ENCODE data around the gene CAMTA1. TPM values are rescaled to one million over a fixed set of nuclear protein-coding genes. Genes with fewer than 3 reads are reported as not detected.

The CAMTA1 gene
- total and polyA plus RNA-seq, 12 donors: 123 to 265 (median 142) TPM

- H3K36me3 ChIP-seq: no peaks in the 10 kb centered on the region
- ATAC-seq (no peak), DNase-seq (no peak)
- H3K27me3 ChIP-seq: peaks cover 0 to 7% (median 0%) of the 10 kb centered on the region in 7 donors
- H3K4me1 ChIP-seq: peaks cover 0 to 25% (median 12%) of the 10 kb centered on the region in 9 donors
- intact Hi-C loops (cut with DNase I): no loop called here
- H3K9me3 ChIP-seq: no peaks in the 10 kb centered on the region
- no peak overlapping the region for H3K27ac ChIP-seq
- no peak overlapping the region for H3K4me3 ChIP-seq
- WGBS, 2 donors: 81 to 82% methylated on average over 12 of the region's 12 CpGs
- TF ChIP-seq, protein P1, sequence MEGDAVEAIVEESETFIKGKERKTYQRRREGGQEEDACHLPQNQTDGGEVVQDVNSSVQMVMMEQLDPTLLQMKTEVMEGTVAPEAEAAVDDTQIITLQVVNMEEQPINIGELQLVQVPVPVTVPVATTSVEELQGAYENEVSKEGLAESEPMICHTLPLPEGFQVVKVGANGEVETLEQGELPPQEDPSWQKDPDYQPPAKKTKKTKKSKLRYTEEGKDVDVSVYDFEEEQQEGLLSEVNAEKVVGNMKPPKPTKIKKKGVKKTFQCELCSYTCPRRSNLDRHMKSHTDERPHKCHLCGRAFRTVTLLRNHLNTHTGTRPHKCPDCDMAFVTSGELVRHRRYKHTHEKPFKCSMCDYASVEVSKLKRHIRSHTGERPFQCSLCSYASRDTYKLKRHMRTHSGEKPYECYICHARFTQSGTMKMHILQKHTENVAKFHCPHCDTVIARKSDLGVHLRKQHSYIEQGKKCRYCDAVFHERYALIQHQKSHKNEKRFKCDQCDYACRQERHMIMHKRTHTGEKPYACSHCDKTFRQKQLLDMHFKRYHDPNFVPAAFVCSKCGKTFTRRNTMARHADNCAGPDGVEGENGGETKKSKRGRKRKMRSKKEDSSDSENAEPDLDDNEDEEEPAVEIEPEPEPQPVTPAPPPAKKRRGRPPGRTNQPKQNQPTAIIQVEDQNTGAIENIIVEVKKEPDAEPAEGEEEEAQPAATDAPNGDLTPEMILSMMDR (IDR thresholded peaks at IDR 0.05): no peak
Measured at GRCh38 chr1:6928106-6928885, 143.0 kb downstream of the CAMTA1 start.

- Histone ChIP-seq H3K27ac (no peak overlapping the region), H3K36me3 (no peaks in the 10 kb centered on the region), H3K27me3 (peaks cover 0 to 32% (median 0%) of the 10 kb centered on the region in 7 donors), H3K9me3 (no peaks in the 10 kb centered on the region), H3K4me1 (peaks cover 0 to 11% (median 2%) of the 10 kb centered on the region in 9 donors), H3K4me3 (no peak overlapping the region)
- TF ChIP-seq, protein P1 (IDR thresholded peaks at IDR 0.05): no peak
- WGBS, 2 donors: 75 to 79% methylated on average over 8 of the region's 8 CpGs
- DNase-seq (no peak), ATAC-seq (no peak)
- intact Hi-C loops (cut with DNase I): no loop called here
Measured at GRCh38 chr1:6930732-6931300, 145.6 kb downstream of the CAMTA1 start.

- Histone ChIP-seq H3K27me3 (peaks cover 0 to 40% (median 0%) of the 10 kb centered on the region in 7 donors), H3K4me1 (peaks cover 0 to 16% (median 3%) of the 10 kb centered on the region in 9 donors), H3K9me3 (no peaks in the 10 kb centered on the region), H3K4me3 (peak overlapping the region in 6 of 10 donors; percentile 12 to 33 (median 27)), H3K36me3 (no peaks in the 10 kb centered on the region), H3K27ac (peak overlapping the region in 1 of 10 donors; percentile 8)
- TF ChIP-seq, protein P1 (IDR thresholded peaks at IDR 0.05): no peak
- ATAC-seq (peak in 6 of 8 donors; percentile 33 to 82 (median 63)), DNase-seq (no peak)
- intact Hi-C loops (cut with DNase I): no loop called here
- WGBS, 2 donors: 26 to 42% methylated on average over 12 of the region's 12 CpGs
Measured at GRCh38 chr1:6935361-6935883, 150.2 kb downstream of the CAMTA1 start.

GRCh38 chr1:6935911-6936690, 150.8 kb downstream of the CAMTA1 start:
- Histone ChIP-seq H3K27me3 (peaks cover 0 to 40% (median 0%) of the 10 kb centered on the region in 7 donors), H3K9me3 (no peaks in the 10 kb centered on the region)

More at GRCh38 chr1:6935911-6936690, 150.8 kb downstream of the CAMTA1 start:
- DNase-seq: no peak
- WGBS, 2 donors: 37 to 39% methylated on average over 8 of the region's 8 CpGs
- Histone ChIP-seq H3K4me1 (peaks cover 0 to 16% (median 3%) of the 10 kb centered on the region in 9 donors), H3K4me3 (peak overlapping the region in 6 of 10 donors; percentile 12 to 33 (median 27)), H3K27ac (peak overlapping the region in 1 of 10 donors; percentile 8), H3K36me3 (no peaks in the 10 kb centered on the region)
- peak in 3 of 8 donors; percentile 6 to 30 (median 16) for ATAC-seq
- intact Hi-C loops (cut with DNase I): no loop called here
- TF ChIP-seq, protein P1 (IDR thresholded peaks at IDR 0.05): no peak
